Prostate gland (tissue), 2 donors: ENCODE measurements around the gene MVB12B.

Experiments used
- POLR2A ChIP-seq: fragments of 450-650 bp; IDR thresholded peaks from one replicate; pipeline ENCODE4 v1.6.1; 2016; ENCODE audit warnings: antibody characterized with exemption, mild to moderate bottlenecking
- TF ChIP-seq, protein P1 (sequence below), 4 experiments: fragments of 200-600 bp in 2 of 4; fragments of 450-650 bp in 2 of 4; sonication (generic) in 2 of 4; IDR thresholded peaks; 1 replicate in 3 of 4; 2 replicates in 1 of 4; pipeline ENCODE4 v1.5.1; 2016 to 2019; ENCODE audit warnings: antibody characterized with exemption in 4 of 4, mild to moderate bottlenecking in 2 of 4, moderate library complexity in 2 of 4

DNA sequence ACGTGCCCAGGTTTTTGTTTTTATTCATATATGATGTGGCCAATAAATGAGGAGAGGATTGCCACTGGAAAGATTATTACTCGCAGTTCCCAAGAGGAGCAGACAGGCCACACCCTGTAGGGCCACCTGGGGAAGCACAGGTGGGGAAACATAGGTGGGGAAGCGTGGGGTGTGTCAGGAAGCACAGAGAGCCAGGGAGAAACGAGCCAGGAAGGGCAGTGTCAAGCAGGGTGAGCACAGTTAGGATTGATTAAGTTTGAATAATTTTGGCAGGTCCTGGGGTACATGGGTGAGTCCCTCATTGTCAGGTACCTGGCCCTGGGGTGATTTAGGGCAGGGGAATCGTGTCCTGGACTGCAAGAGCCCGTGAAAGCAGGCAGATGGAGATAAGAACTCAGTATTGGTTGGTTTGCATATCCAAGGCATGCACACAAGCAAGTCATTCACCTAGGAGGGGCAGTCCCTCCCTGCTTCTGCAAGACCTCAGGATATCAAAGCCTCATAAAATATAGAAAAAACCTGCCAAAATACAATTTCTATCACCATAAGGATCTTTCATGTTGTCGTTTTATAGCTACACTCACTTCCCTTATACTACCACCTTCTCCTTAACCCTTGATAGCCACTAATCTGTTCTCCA, 22.4 kb downstream of the MVB12B start:
- TF ChIP-seq, protein P1, sequence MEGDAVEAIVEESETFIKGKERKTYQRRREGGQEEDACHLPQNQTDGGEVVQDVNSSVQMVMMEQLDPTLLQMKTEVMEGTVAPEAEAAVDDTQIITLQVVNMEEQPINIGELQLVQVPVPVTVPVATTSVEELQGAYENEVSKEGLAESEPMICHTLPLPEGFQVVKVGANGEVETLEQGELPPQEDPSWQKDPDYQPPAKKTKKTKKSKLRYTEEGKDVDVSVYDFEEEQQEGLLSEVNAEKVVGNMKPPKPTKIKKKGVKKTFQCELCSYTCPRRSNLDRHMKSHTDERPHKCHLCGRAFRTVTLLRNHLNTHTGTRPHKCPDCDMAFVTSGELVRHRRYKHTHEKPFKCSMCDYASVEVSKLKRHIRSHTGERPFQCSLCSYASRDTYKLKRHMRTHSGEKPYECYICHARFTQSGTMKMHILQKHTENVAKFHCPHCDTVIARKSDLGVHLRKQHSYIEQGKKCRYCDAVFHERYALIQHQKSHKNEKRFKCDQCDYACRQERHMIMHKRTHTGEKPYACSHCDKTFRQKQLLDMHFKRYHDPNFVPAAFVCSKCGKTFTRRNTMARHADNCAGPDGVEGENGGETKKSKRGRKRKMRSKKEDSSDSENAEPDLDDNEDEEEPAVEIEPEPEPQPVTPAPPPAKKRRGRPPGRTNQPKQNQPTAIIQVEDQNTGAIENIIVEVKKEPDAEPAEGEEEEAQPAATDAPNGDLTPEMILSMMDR (IDR thresholded peaks at IDR 0.05) = no peak
- TF ChIP-seq POLR2A = no peak
